HCT116 (cell line): ENCODE results near the gene CYREN. TPM values are rescaled to one million over a fixed set of nuclear protein-coding genes. Genes with fewer than 3 reads are reported as not detected.

Experiments used
- ATAC-seq: fragments of 200-7000 bp; cut with Tn5 transposase; 2 replicates; pipeline ENCODE4 v1.9.1; 2020; ENCODE audit warnings: mild to moderate bottlenecking, moderate library complexity
- BruUV-seq: library from RNA; stranded (reverse); fragments of 400-500 nt; replicated peaks from 2 replicates; lab custom pipeline; 2021; lab: Mats Ljungman, UMichigan
- CTCF ChIA-PET: fragments of 300-600 bp; sonication (Branson Sonifier 250); formaldehyde crosslinking; loops from one replicate; lab custom pipeline; 2021; ENCODE audit warnings: antibody characterized with exemption; lab: Charles Lee
- POLR2A ChIA-PET: fragments of 300-600, 350-600 bp; sonication (Branson Sonifier 250); formaldehyde crosslinking; loops from one replicate; lab custom pipeline; 2021; ENCODE audit warnings: antibody characterized with exemption; lab: Charles Lee
- RAD21 ChIA-PET, 2 experiments: fragments of 300-600 bp; sonication (Branson Sonifier 250); formaldehyde crosslinking; loops; one replicate each; lab custom pipeline; 2023; ENCODE audit warnings: low total read pairs in 2 of 2; ENCODE audit not compliant: uncharacterized antibody in 2 of 2, unreplicated experiment in 2 of 2, low non-redundant PET in 1 of 2; lab: Charles Lee
- DNase-seq: peaks from one replicate; pipeline ENCODE4 v3.0.0-alpha.2; 2010; ENCODE audit warnings: low read depth, low spot score
- H2AFZ ChIP-seq: fragments of 200-600 bp; shearing (Covaris generic), sonication (generic); 2 replicates; pipeline ENCODE4 v1.6.1; 2017; ENCODE audit warnings: low read depth, mixed run types, mixed read lengths, antibody characterized with exemption, low read length; ENCODE audit not compliant: poor library complexity, severe bottlenecking
- H3K27ac ChIP-seq: 2 replicates; pipeline ENCODE4 v1.5.1; 2012; ENCODE audit warnings: low read depth, low read length
- H3K27me3 ChIP-seq: fragments of 200-600 bp; sonication (generic); 2 replicates; pipeline ENCODE4 v1.6.1; 2016; ENCODE audit warnings: mixed run types, low read length, mixed read lengths; ENCODE audit not compliant: insufficient read depth
- H3K36me3 ChIP-seq, 2 experiments: fragments of 200-500 bp in 1 of 2; fragments of 200-600 bp in 1 of 2; sonication (Bioruptor generic) in 1 of 2; sonication (generic) in 1 of 2; 2 replicates each; pipeline versions ENCODE4 v1.5.1 to v1.6.1; 2014 to 2016; ENCODE audit warnings: low read length in 2 of 2, inconsistent platforms in 1 of 2, mixed read lengths in 1 of 2, mixed run types in 1 of 2; ENCODE audit not compliant: insufficient read depth in 2 of 2, control insufficient read depth in 1 of 2
- H3K4me1 ChIP-seq, 2 experiments: fragments of 200-600 bp in 1 of 2; sonication (generic) in 1 of 2; 2 replicates each; pipeline versions ENCODE4 v1.5.1 to v1.6.1; 2012 to 2017; ENCODE audit warnings: low read length in 2 of 2, inconsistent platforms in 1 of 2, mild to moderate bottlenecking in 1 of 2, mixed read lengths in 1 of 2, mixed run types in 1 of 2, moderate library complexity in 1 of 2; ENCODE audit not compliant: insufficient read depth in 2 of 2, control insufficient read depth in 1 of 2
- H3K4me2 ChIP-seq: fragments of 200-600 bp; sonication (generic); 2 replicates; pipeline ENCODE4 v1.6.1; 2017; ENCODE audit warnings: mixed run types, low read length, mixed read lengths
- H3K4me3 ChIP-seq, 2 experiments: fragments of 200-600 bp in 1 of 2; sonication (generic) in 1 of 2; replicated peaks in 1 of 2; 2 replicates each; pipeline ENCODE4 v1.5.1; 2011 to 2016; ENCODE audit warnings: low read length in 2 of 2, control low read depth in 1 of 2, low read depth in 1 of 2, mild to moderate bottlenecking in 1 of 2, mixed read lengths in 1 of 2, mixed run types in 1 of 2
- H3K79me2 ChIP-seq: fragments of 200-600 bp; sonication (generic); 2 replicates; pipeline ENCODE4 v1.6.1; 2017; ENCODE audit warnings: mild to moderate bottlenecking, mixed run types, low read length, moderate library complexity, mixed read lengths; ENCODE audit not compliant: insufficient read depth
- H3K9ac ChIP-seq: fragments of 200-600 bp; sonication (generic); 2 replicates; pipeline ENCODE4 v1.6.1; 2016; ENCODE audit warnings: low read length, mixed read lengths
- H3K9me2 ChIP-seq: fragments of 200-600 bp; sonication (generic), shearing (Covaris generic); 2 replicates; pipeline ENCODE4 v1.6.1; 2017; ENCODE audit warnings: mixed run types, mild to moderate bottlenecking, moderate library complexity; ENCODE audit not compliant: insufficient read depth
- H3K9me3 ChIP-seq, 2 experiments: fragments of 200-500 bp in 1 of 2; fragments of 200-600 bp in 1 of 2; sonication (Bioruptor generic) in 1 of 2; sonication (generic) in 1 of 2; 2 replicates each; pipeline ENCODE4 v1.6.1; 2014 to 2017; ENCODE audit warnings: low read length in 2 of 2, mixed read lengths in 2 of 2, inconsistent platforms in 1 of 2, low read depth in 1 of 2, mild to moderate bottlenecking in 1 of 2, mixed run types in 1 of 2, moderate library complexity in 1 of 2; ENCODE audit not compliant: control insufficient read depth in 1 of 2, insufficient read depth in 1 of 2
- H4K20me1 ChIP-seq: fragments of 200-600 bp; sonication (generic), shearing (Covaris generic); 2 replicates; pipeline ENCODE4 v1.6.1; 2017; ENCODE audit warnings: mixed run types, mild to moderate bottlenecking, moderate library complexity; ENCODE audit not compliant: insufficient read depth
- CBX3 ChIP-seq: IDR thresholded peaks from 2 replicates; pipeline ENCODE4 v1.6.1; 2012; ENCODE audit warnings: low read depth
- FOSL1 ChIP-seq: IDR thresholded peaks from 2 replicates; pipeline ENCODE4 v1.6.1; 2012; ENCODE audit warnings: low read depth
- POLR2AphosphoS5 ChIP-seq: IDR thresholded peaks from 2 replicates; pipeline ENCODE4 v1.6.1; 2011; ENCODE audit warnings: mild to moderate bottlenecking, low read depth, low read length, moderate library complexity
- SIN3A ChIP-seq: IDR thresholded peaks from 2 replicates; pipeline ENCODE4 v1.6.1; 2012; ENCODE audit warnings: low read depth
- TCF7L2 ChIP-seq: IDR thresholded peaks from 2 replicates; pipeline ENCODE4 v1.7.0; 2011; ENCODE audit warnings: borderline replicate concordance, inconsistent platforms; ENCODE audit not compliant: insufficient read depth, insufficient read length; ENCODE audit errors: extremely low read depth
- ZNF274 ChIP-seq: fragments of 200-500 bp; sonication (Bioruptor generic); IDR thresholded peaks from 2 replicates; pipeline ENCODE4 v1.6.1; 2014; ENCODE audit warnings: mild to moderate bottlenecking, low read depth, low read length, inconsistent platforms
- intact Hi-C: fragments of 100-400 bp; cut with micrococcal nuclease; formaldehyde crosslinking; loops from 2 replicates; pipeline ENCODE4 v1.10.0; 2022
- total RNA-seq: library from RNA; stranded (reverse); gene quantifications from one replicate; pipeline ENCODE4 v1.2.1, GENCODE V29; 2021; ENCODE audit not compliant: unreplicated experiment
- TF ChIP-seq, protein P1 (sequence below): IDR thresholded peaks from 2 replicates; pipeline ENCODE4 v1.6.1; 2012
- TF ChIP-seq, protein P2 (sequence below): IDR thresholded peaks from 2 replicates; pipeline ENCODE4 v1.6.1; 2012
- TF ChIP-seq, protein P3 (sequence below): IDR thresholded peaks from 2 replicates; pipeline ENCODE4 v1.6.1; 2012; ENCODE audit warnings: low read depth

CYREN gene
- total RNA-seq, 1 experiment from 2014 or later = 54.5 TPM

DNA sequence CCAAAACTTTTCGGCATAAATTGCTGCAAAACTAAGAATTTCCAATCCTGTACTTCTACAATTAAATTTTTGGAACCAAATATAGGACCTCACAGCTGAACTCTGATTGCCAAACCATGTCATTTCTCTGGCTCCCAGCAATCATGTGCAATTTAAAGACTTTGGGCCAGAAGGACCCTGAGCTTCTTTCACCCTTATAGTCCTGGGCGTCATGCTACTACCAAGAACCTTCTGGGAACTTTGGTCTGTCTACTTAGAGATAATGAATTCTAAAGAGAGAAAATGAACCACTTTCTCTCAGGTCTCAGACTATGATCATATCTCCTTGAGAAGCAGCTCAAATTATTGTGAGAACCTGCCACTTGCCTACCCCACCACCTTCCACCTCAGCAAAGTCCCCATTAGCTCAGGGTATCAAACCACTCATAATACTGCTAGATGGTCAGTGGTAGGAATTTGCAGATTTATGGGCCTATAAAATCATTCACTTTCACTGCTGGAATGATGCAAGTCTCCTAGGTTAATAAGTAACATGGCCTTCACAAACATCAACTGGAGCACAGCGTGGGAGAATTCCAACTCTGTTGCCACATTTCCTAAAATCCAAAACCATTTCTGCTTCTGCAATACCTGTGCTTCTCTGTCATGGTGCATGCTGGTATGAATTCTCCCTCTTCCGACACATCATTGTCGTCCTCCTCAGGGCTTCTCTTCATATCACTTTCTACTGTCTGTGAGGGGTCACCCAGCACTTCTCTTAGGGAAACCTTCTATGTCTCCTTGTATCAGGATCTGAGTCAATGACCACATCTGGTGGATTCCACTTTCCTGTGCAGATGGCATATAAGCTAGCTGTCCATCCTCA, 47.4 kb upstream of the CYREN start:
- DNase-seq (no peak), ATAC-seq (no peak)
- POLR2A ChIA-PET = no interaction called here
- H3K27ac ChIP-seq = no peak overlapping the region
- no peaks in the 10 kb centered on the region for H3K79me2 ChIP-seq
- H3K9me3 ChIP-seq = no peaks in the 10 kb centered on the region
- H3K36me3 ChIP-seq = no peaks in the 10 kb centered on the region
- no peaks in the 10 kb centered on the region for H3K27me3 ChIP-seq
- no TSS peak for BruUV-seq
- RAD21 ChIA-PET = no interaction called here
- no peaks in the 10 kb centered on the region for H4K20me1 ChIP-seq
- no peak overlapping the region for H3K4me3 ChIP-seq
- CTCF ChIA-PET = no interaction called here
- no peak overlapping the region for H3K4me2 ChIP-seq
- intact Hi-C loops = no loop called here
- H3K9ac ChIP-seq = no peak overlapping the region
- no peaks in the 10 kb centered on the region for H3K9me2 ChIP-seq
- H3K4me1 ChIP-seq = no peaks in the 10 kb centered on the region
- TF ChIP-seq, protein P1, sequence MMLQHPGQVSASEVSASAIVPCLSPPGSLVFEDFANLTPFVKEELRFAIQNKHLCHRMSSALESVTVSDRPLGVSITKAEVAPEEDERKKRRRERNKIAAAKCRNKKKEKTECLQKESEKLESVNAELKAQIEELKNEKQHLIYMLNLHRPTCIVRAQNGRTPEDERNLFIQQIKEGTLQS = no peak
- TF ChIP-seq, protein P2, sequence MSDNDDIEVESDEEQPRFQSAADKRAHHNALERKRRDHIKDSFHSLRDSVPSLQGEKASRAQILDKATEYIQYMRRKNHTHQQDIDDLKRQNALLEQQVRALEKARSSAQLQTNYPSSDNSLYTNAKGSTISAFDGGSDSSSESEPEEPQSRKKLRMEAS = no peak
- no peak for TF ChIP-seq CBX3
- TF ChIP-seq ZNF274 = no peak
- TF ChIP-seq SIN3A = no peak
- TF ChIP-seq FOSL1 = no peak
- no peak for TF ChIP-seq TCF7L2
- no peak for TF ChIP-seq POLR2AphosphoS5
- TF ChIP-seq, protein P3, sequence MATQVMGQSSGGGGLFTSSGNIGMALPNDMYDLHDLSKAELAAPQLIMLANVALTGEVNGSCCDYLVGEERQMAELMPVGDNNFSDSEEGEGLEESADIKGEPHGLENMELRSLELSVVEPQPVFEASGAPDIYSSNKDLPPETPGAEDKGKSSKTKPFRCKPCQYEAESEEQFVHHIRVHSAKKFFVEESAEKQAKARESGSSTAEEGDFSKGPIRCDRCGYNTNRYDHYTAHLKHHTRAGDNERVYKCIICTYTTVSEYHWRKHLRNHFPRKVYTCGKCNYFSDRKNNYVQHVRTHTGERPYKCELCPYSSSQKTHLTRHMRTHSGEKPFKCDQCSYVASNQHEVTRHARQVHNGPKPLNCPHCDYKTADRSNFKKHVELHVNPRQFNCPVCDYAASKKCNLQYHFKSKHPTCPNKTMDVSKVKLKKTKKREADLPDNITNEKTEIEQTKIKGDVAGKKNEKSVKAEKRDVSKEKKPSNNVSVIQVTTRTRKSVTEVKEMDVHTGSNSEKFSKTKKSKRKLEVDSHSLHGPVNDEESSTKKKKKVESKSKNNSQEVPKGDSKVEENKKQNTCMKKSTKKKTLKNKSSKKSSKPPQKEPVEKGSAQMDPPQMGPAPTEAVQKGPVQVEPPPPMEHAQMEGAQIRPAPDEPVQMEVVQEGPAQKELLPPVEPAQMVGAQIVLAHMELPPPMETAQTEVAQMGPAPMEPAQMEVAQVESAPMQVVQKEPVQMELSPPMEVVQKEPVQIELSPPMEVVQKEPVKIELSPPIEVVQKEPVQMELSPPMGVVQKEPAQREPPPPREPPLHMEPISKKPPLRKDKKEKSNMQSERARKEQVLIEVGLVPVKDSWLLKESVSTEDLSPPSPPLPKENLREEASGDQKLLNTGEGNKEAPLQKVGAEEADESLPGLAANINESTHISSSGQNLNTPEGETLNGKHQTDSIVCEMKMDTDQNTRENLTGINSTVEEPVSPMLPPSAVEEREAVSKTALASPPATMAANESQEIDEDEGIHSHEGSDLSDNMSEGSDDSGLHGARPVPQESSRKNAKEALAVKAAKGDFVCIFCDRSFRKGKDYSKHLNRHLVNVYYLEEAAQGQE = no peak
- no peak overlapping the region for H2AFZ ChIP-seq
